Suprapubic skin (tissue), 4 donors: ENCODE data around the gene AMH. TPM values are rescaled to one million over a fixed set of nuclear protein-coding genes. Genes with fewer than 3 reads are reported as not detected.
A peak's percentile ranks its signal among the peaks of the same experiment; 100 is the strongest.

Source experiments
- DNase-seq, 2 donors: peaks; one replicate each; pipeline ENCODE4 v3.0.0-alpha.2; 2019; ENCODE audit warnings: low spot score in 2 of 2
- H3K27ac ChIP-seq: fragments of 200-600 bp; sonication (generic); one replicate; pipeline ENCODE4 v1.5.1; 2019
- H3K27me3 ChIP-seq: fragments of 200-600 bp; sonication (generic); one replicate; pipeline ENCODE4 v1.5.1; 2019
- H3K36me3 ChIP-seq: fragments of 200-600 bp; sonication (generic); one replicate; pipeline ENCODE4 v1.5.1; 2019
- H3K4me1 ChIP-seq: fragments of 200-600 bp; sonication (generic); one replicate; pipeline ENCODE4 v1.5.1; 2019
- H3K4me3 ChIP-seq: fragments of 200-600 bp; sonication (generic); one replicate; pipeline ENCODE4 v1.5.1; 2019; ENCODE audit warnings: mild to moderate bottlenecking
- H3K9me3 ChIP-seq: fragments of 200-600 bp; sonication (generic); one replicate; pipeline ENCODE4 v1.5.1; 2019
- EP300 ChIP-seq: sonication (generic); formaldehyde crosslinking; IDR thresholded peaks from one replicate; pipeline ENCODE4 v1.6.1; 2017; ENCODE audit warnings: antibody characterized with exemption
- POLR2A ChIP-seq, 2 donors: fragments of 450-650 bp; IDR thresholded peaks; one replicate each; pipeline ENCODE4 v1.6.1; 2017; ENCODE audit warnings: antibody characterized with exemption in 2 of 2, mild to moderate bottlenecking in 2 of 2, moderate library complexity in 2 of 2
- POLR2AphosphoS5 ChIP-seq, 3 donors: sonication (generic); formaldehyde crosslinking; IDR thresholded peaks; one replicate each; pipeline ENCODE4 v1.6.1; 2017; ENCODE audit warnings: antibody characterized with exemption in 3 of 3
- WGBS: methylation state at CpG from one replicate; pipeline ENCODE4 v1.1.5; 2018; 5-methylcytosine and 5-hydroxymethylcytosine counted together
- total RNA-seq, 4 donors: library from RNA; depleted of rRNA; stranded (reverse); fragments of >200 nt; gene quantifications; one replicate each; pipeline ENCODE4 v1.1.0, GENCODE V29; 2016
- TF ChIP-seq, protein P1 (sequence below), 2 donors: fragments of 200-600 bp in 1 of 2; fragments of 450-650 bp in 1 of 2; sonication (generic) in 1 of 2; IDR thresholded peaks; one replicate each; pipeline ENCODE4 v1.5.1; 2016 to 2019; ENCODE audit warnings: antibody characterized with exemption in 2 of 2, mild to moderate bottlenecking in 1 of 2, moderate library complexity in 1 of 2

The AMH gene
- total RNA-seq, 4 donors from 2014 or later = 1.7 to 4.3 (median 3.0) TPM

DNA sequence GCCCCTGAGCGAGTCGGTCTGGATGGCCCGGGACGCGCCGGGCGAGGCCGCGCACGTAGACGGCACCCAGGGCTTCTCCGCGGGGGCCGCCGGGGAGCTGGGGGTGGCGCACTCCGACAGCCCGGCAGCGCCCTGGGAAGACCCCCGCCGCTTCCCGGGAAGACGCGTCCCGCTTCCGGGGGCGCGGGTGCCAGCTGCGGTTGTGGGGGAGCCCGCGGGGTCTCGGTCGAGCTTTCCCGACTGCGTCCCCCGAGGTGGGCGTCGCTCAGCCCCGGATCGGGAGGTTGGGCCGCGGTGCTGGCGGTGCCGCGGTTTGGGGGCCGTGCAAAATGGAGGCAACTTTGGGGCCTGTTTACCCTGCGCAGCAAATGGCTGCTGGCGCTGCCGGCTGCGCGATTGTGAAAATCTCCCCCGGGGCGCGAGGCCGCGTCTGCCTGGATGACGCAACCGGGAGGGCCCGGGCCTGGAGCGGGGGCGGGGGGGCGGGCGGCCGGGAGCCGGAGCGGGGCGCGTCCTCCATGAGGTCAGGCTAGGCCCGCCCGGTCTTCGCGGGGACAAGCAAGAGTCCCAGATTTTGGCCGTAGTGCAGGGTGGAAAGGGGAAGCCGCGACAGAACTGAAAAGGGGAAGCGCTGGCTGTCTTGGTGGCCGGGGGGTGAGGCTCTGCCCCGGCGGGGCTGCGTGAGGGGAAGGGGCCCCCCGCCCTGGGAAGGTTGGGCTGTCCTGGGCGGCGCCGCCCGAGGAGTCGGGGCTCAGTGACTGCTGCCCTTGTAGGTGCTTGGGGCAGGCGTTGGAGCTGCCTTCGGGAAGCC, 21.5 kb downstream of the AMH start:
- 0% methylated on average over 20 of the region's 88 CpGs for WGBS
- no peaks in the 10 kb centered on the region for H3K9me3 ChIP-seq
- peak; percentile 91 to 94 for DNase-seq
- TF ChIP-seq, protein P1, sequence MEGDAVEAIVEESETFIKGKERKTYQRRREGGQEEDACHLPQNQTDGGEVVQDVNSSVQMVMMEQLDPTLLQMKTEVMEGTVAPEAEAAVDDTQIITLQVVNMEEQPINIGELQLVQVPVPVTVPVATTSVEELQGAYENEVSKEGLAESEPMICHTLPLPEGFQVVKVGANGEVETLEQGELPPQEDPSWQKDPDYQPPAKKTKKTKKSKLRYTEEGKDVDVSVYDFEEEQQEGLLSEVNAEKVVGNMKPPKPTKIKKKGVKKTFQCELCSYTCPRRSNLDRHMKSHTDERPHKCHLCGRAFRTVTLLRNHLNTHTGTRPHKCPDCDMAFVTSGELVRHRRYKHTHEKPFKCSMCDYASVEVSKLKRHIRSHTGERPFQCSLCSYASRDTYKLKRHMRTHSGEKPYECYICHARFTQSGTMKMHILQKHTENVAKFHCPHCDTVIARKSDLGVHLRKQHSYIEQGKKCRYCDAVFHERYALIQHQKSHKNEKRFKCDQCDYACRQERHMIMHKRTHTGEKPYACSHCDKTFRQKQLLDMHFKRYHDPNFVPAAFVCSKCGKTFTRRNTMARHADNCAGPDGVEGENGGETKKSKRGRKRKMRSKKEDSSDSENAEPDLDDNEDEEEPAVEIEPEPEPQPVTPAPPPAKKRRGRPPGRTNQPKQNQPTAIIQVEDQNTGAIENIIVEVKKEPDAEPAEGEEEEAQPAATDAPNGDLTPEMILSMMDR (IDR thresholded peaks at IDR 0.05) = no peak
- TF ChIP-seq POLR2A (IDR thresholded peaks at IDR 0.05) (no peak), POLR2AphosphoS5 (IDR thresholded peaks at IDR 0.05) (peak in 2 of 3 donors; percentile 41 to 88), EP300 (no peak)
- H3K36me3 ChIP-seq = peaks cover 15% of the 10 kb centered on the region
- peaks cover 70% of the 10 kb centered on the region for H3K4me1 ChIP-seq
- H3K27ac ChIP-seq = peak overlapping the region; percentile 100
- peak overlapping the region; percentile 99 for H3K4me3 ChIP-seq
- no peaks in the 10 kb centered on the region for H3K27me3 ChIP-seq

- TF ChIP-seq, protein P1 (IDR thresholded peaks at IDR 0.05) = no peak
- TF ChIP-seq POLR2AphosphoS5 (IDR thresholded peaks at IDR 0.05) (no peak), POLR2A (IDR thresholded peaks at IDR 0.05) (no peak), EP300 (no peak)
- H3K27ac ChIP-seq = peak overlapping the region; percentile 100
- peaks cover 20% of the 10 kb centered on the region for H3K36me3 ChIP-seq
- DNase-seq = peak in 1 of 2 donors; percentile 70
- H3K9me3 ChIP-seq = no peaks in the 10 kb centered on the region
- 37% methylated on average over 19 of the region's 43 CpGs for WGBS
- H3K4me3 ChIP-seq = peak overlapping the region; percentile 99
- H3K27me3 ChIP-seq = no peaks in the 10 kb centered on the region
- peaks cover 76% of the 10 kb centered on the region for H3K4me1 ChIP-seq
Observed at GRCh38 chr19:2271234-2272103, 22.3 kb downstream of the AMH start.

DNA sequence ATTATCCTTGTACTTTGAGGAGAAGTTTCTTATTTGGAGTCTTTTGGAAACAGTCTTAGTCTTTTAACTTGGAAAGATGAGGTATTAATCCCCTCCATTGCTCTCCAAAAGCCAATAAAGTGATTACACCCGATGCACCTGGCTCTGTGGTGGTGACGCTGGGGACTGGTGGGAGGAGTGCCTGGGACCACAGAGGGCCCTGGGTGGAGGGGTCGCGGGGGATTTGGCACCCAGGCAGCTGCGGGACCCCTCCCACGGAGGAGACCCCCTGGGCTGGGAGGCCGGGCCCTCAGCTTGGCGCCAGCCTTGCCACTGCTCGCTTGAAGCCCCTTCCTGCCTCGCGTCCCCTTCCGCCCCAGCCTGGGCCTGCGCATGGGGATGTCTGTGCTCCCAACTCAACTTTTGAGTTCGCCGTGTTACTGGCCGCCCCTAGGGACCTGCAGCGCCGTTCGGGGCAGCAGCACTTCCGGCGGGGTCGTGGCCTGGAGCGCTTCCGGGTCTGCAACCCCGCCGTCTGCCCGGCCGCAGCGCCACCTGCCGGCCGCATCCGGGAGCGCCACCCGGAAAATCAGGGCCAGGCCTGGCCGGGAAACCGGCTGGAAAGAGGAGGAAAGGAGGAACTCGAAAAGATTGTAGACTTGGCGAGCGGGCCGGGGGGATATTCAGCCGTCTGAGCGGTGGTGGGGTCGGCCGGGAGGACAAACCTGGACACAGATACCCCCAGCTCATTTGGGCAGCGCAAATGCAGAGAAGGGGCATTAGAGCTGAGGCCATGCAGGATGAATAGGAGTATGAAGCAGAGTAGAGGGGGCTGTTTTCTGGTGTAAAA, 24.4 kb downstream of the AMH start:
- peaks cover 23% of the 10 kb centered on the region for H3K36me3 ChIP-seq
- peak overlapping the region; percentile 99 for H3K4me3 ChIP-seq
- peaks cover 60% of the 10 kb centered on the region for H3K4me1 ChIP-seq
- H3K27me3 ChIP-seq = no peaks in the 10 kb centered on the region
- peak in 1 of 2 donors; percentile 82 for DNase-seq
- 13% methylated on average over 31 of the region's 45 CpGs for WGBS
- peak overlapping the region; percentile 63 for H3K27ac ChIP-seq
- H3K9me3 ChIP-seq = no peaks in the 10 kb centered on the region
- TF ChIP-seq EP300 (no peak), POLR2AphosphoS5 (IDR thresholded peaks at IDR 0.05) (peak; percentile 17 to 78 (median 68)), POLR2A (IDR thresholded peaks at IDR 0.05) (peak in 1 of 2 donors; percentile 10)
- TF ChIP-seq, protein P1 (IDR thresholded peaks at IDR 0.05) = peak; percentile 96 to 97

DNA sequence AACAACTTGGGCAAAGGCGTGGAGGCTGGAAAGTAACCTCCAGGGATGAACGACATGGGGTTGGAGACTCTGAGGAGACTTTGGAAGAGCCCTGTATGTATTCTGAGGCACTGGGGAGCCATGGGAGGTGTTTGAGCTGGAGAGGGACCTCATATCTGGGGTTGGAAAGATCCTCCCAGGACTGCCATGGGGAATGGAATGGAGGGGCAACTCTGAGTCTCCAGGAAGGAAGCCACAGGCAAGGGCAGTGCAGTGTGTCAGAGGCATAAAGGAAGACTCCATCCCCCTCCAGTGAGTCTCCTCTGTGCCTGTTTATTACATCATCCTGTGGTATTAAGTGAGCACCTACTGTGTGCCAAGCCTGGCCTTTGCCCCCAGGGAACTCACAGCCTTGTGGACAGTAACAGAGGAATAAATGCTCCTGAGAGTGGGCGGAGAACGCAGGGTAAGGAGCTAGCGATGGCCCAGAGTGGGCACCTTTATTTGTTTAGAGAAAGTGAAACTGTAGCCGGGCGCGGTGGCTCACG, 25.1 kb downstream of the AMH start:
- peaks cover 23% of the 10 kb centered on the region for H3K36me3 ChIP-seq
- TF ChIP-seq EP300 (no peak), POLR2AphosphoS5 (IDR thresholded peaks at IDR 0.05) (no peak), POLR2A (IDR thresholded peaks at IDR 0.05) (no peak)
- TF ChIP-seq, protein P1 (IDR thresholded peaks at IDR 0.05) = no peak
- H3K27ac ChIP-seq = no peak overlapping the region
- H3K9me3 ChIP-seq = no peaks in the 10 kb centered on the region
- DNase-seq = peak in 1 of 2 donors; percentile 62
- no peaks in the 10 kb centered on the region for H3K27me3 ChIP-seq
- WGBS = 90% methylated on average over 9 of the region's 9 CpGs
- H3K4me1 ChIP-seq = peaks cover 57% of the 10 kb centered on the region
- peak overlapping the region; percentile 99 for H3K4me3 ChIP-seq
